ENCODE results near the gene MT1A. TPM values are rescaled to one million over a fixed set of nuclear protein-coding genes. Genes with fewer than 3 reads are reported as not detected.
"Not testable (repeated sequence)": the region's sequence is repeated elsewhere in the genome, so short reads cannot be mapped to it uniquely, and the experiment has no call there.

Gene MT1A
- total RNA-seq, 1 donor, result 0.72 TPM

GRCh38 chr16:56652600-56652999, 14.1 kb downstream of the MT1A start:
- TF ChIP-seq, protein P1, sequence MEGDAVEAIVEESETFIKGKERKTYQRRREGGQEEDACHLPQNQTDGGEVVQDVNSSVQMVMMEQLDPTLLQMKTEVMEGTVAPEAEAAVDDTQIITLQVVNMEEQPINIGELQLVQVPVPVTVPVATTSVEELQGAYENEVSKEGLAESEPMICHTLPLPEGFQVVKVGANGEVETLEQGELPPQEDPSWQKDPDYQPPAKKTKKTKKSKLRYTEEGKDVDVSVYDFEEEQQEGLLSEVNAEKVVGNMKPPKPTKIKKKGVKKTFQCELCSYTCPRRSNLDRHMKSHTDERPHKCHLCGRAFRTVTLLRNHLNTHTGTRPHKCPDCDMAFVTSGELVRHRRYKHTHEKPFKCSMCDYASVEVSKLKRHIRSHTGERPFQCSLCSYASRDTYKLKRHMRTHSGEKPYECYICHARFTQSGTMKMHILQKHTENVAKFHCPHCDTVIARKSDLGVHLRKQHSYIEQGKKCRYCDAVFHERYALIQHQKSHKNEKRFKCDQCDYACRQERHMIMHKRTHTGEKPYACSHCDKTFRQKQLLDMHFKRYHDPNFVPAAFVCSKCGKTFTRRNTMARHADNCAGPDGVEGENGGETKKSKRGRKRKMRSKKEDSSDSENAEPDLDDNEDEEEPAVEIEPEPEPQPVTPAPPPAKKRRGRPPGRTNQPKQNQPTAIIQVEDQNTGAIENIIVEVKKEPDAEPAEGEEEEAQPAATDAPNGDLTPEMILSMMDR (IDR thresholded peaks at IDR 0.05; ENCODE audit: insufficient read depth, low read length), result no peak
- H3K4me3 ChIP-seq (ENCODE audit: low read depth, low read length), result no peak overlapping the region
- no peak for DNase-seq (ENCODE audit: low read depth)

DNA sequence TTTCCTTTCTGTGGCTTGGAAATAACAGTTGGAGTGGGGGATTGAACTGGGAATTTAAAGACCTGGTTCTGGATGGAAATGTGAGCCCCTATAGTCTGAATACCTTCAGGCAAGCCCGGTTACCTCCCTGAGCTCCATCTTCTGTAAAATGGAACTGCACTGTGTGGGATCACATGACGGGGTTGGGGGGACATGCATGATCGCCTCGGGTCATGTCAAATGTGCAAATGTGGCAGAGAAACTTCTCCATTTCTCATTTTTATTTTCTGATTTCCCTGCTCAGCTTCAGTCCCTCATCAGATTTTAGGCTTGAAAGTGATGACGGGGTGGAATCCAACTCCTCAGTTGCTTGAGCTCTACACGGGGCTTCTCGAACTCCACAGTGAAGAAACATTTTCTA, 14.8 kb downstream of the MT1A start:
- TF ChIP-seq, protein P1 (IDR thresholded peaks at IDR 0.05; ENCODE audit: insufficient read depth, low read length), result no peak
- no peak overlapping the region for H3K4me3 ChIP-seq (ENCODE audit: low read depth, low read length)
- no peak for DNase-seq (ENCODE audit: low read depth)

DNA sequence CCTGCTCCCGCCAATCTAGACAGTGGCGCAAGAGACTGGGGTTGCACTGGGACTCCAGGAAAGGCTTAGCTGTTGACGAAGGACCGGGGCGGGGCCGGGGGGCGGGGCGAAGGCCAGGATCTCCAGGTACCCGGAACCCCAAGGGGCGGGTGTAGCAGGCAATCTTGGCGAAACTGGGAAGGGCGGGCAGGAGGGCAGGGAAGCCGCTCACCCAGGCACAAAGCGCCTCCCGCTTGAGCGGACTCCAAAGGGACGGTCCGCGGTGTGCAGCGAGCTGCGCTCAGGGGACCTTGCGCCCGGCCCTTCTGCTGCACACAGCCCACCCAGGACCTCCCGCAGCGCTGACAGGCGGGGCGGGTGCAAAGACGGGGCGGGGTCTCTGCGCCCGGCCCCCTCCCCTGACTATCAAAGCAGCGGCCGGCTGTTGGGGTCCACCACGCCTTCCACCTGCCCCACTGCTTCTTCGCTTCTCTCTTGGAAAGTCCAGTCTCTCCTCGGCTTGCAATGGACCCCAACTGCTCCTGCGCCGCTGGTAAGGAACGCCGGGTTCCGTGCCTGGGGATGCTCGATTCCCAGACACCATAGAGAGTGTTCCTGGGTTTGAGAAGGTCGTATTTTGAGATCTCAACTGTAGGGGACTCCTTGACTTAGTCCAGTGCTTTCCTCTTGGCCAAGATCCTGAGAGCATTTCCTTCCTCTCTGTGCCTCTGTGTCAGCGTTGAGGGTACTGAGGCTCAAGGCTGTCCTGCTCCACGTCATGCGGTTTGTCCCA, 19.3 kb downstream of the MT1A start, which contains the start of gene MT1F:
Gene MT1F (plus strand): TSS at position 405 of the 772 bp plus-strand sequence. CDS start 100 bp downstream, at position 505.
- TF ChIP-seq, protein P1 (IDR thresholded peaks at IDR 0.05; ENCODE audit: insufficient read depth, low read length), result no peak
- DNase-seq (ENCODE audit: low read depth), result no peak
- peak within 1 kb of the TSS; percentile 55 for H3K4me3 ChIP-seq (ENCODE audit: low read depth, low read length)

- TF ChIP-seq, protein P1 (IDR thresholded peaks at IDR 0.05; ENCODE audit: insufficient read depth, low read length), result no peak
- H3K4me3 ChIP-seq (ENCODE audit: low read depth, low read length), result peak overlapping the region; percentile 55
- no peak for DNase-seq (ENCODE audit: low read depth)
Measured at GRCh38 chr16:56658327-56658875, 19.9 kb downstream of the MT1A start.

- TF ChIP-seq, protein P1 (IDR thresholded peaks at IDR 0.05; ENCODE audit: insufficient read depth, low read length), result no peak
- DNase-seq (ENCODE audit: low read depth), result no peak
- H3K4me3 ChIP-seq (ENCODE audit: low read depth, low read length), result no peak overlapping the region
Measured at GRCh38 chr16:56662357-56663354, 24.2 kb downstream of the MT1A start.

DNA sequence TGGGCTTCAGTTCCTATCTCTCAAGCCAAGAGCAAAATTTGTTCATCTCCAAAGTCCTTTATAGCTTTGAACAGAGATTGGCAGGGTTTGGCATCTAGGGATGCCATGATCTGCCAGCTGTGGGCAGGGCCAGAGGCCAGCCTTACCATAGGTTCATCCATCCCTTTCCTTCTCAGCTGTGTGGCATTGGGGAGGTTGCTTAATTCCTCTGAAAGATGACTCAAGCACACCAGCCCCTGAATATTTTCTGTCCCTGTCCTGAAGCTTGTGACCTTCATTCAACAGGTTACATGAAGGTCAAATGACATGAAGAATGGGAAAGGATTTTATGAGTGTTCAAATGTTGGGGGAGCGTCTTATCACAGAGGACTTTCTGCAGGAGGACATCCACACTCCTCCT, 26.0 kb downstream of the MT1A start:
- H3K4me3 ChIP-seq (ENCODE audit: low read depth, low read length), result no peak overlapping the region
- TF ChIP-seq, protein P1 (IDR thresholded peaks at IDR 0.05; ENCODE audit: insufficient read depth, low read length), result no peak
- no peak for DNase-seq (ENCODE audit: low read depth)

DNA sequence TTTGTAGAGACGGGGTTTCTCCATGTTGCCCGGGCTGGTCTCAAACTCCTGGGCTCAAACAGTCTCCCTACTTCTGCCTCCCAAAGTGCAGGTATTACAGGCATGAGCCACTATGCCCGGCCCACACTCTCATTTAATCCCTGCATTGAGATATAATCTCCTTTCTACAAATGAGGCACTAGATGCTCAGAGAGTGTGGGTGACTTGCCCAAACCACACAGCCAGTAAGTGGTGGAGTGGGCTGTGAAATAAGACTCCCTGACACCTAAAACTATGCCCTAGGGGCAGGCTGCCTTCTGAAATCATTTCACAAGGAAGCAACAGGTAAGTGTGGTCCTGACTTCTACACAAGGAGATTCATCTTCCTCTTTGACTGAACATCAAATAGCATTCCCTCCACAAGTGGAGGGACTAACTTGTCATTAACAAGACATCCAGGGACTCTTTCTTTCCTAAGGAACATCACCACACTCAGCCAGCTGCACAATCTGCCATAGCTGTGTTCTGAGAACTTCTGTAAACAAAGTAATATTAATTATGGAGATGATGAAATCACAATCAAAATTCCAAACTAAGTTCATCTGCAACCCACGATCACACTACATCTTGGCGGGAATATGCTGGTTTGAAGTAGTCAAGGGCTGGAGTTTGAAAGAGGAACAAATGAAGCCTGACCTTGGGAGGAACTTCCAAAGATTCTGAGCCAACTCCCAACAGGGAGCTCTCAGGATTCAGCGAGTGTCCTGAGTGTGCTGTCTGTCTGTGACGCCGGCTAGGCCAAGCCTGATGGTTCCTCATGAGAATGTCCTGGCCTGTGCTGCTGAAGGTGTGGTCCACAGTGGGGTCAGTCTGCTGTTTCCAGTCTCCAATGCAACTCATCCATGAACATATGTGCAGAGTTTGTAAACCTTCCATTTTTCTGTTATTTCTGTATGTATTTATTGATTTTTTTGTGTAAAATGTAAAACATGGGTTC, 27.1 kb downstream of the MT1A start:
- not testable (repeated sequence) for DNase-seq (ENCODE audit: low read depth); H3K4me3 ChIP-seq (ENCODE audit: low read depth, low read length)
